Gastroesophageal sphincter (tissue), 3 donors: ENCODE measurements around the gene EFHD2.

Experiments
- POLR2A ChIP-seq, 2 donors: fragments of 450-650 bp; IDR thresholded peaks; one replicate each; pipeline ENCODE4 v1.6.1; 2017; ENCODE audit warnings: antibody characterized with exemption in 2 of 2, mild to moderate bottlenecking in 2 of 2, moderate library complexity in 1 of 2
- POLR2AphosphoS5 ChIP-seq: sonication (generic); formaldehyde crosslinking; IDR thresholded peaks from one replicate; pipeline ENCODE4 v1.6.1; 2017; ENCODE audit warnings: antibody characterized with exemption
- TF ChIP-seq, protein P1 (sequence below), 4 experiments: fragments of 200-600 bp in 2 of 4; fragments of 450-650 bp in 2 of 4; sonication (generic) in 1 of 4; IDR thresholded peaks; one replicate each; pipeline ENCODE4 v1.5.1; 2017 to 2019; ENCODE audit warnings: antibody characterized with exemption in 4 of 4, mild to moderate bottlenecking in 2 of 4, moderate library complexity in 2 of 4

GRCh38 chr1:15422871-15423270, 13.2 kb downstream of the EFHD2 start:
- TF ChIP-seq, protein P1, sequence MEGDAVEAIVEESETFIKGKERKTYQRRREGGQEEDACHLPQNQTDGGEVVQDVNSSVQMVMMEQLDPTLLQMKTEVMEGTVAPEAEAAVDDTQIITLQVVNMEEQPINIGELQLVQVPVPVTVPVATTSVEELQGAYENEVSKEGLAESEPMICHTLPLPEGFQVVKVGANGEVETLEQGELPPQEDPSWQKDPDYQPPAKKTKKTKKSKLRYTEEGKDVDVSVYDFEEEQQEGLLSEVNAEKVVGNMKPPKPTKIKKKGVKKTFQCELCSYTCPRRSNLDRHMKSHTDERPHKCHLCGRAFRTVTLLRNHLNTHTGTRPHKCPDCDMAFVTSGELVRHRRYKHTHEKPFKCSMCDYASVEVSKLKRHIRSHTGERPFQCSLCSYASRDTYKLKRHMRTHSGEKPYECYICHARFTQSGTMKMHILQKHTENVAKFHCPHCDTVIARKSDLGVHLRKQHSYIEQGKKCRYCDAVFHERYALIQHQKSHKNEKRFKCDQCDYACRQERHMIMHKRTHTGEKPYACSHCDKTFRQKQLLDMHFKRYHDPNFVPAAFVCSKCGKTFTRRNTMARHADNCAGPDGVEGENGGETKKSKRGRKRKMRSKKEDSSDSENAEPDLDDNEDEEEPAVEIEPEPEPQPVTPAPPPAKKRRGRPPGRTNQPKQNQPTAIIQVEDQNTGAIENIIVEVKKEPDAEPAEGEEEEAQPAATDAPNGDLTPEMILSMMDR (IDR thresholded peaks at IDR 0.05), result no peak
- no peak for TF ChIP-seq POLR2A (IDR thresholded peaks at IDR 0.05)
- TF ChIP-seq POLR2AphosphoS5, result no peak
